Astrocyte of the cerebellum (primary cell): ENCODE data around the gene HPN.

Experiments used
- DNase-seq: peaks from one replicate; pipeline ENCODE4 v3.0.0-alpha.2; 2011; ENCODE audit warnings: low read depth
- H3K4me3 ChIP-seq: 2 replicates; pipeline ENCODE4 v1.5.1; 2011; ENCODE audit warnings: mild to moderate bottlenecking, low read depth, low read length, moderate library complexity
- in situ Hi-C: cut with HindIII; loops from 2 replicates; pipeline ENCODE4 v1.10.0; 2017; ENCODE audit warnings: low sequenced_read_pairs
- TF ChIP-seq, protein P1 (sequence below): IDR thresholded peaks from 2 replicates; pipeline ENCODE4 v1.5.1; 2012; ENCODE audit warnings: low read length, low read depth, moderate library complexity, mild to moderate bottlenecking; ENCODE audit errors: missing control alignments

Gene HPN

DNA sequence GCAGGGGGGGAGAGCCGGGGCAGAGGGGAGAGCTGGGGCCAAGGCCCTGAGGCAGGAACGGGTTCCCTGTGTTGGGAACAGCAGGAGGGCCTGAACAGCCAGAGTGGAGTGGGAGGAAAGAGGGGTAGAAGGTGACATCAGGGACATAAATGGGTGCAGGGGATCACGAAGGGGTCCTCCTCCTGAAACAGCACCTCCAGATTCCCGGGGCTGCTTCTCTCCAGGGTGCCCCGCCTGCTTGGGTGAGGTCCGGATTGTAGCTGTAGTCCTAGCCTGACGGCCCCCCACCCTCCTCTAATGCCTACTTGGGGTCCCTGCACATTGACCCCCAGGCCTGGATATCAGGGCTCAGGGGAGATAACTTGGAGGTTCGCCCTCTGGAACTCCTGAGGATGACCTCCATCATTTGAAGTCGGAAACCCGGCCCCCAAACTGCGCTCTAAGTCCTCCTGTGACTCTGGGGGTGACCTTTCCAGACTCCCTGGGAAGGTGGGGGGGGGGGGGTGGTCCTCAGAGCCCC is 11.7 kb upstream of the HPN start:
- TF ChIP-seq, protein P1, sequence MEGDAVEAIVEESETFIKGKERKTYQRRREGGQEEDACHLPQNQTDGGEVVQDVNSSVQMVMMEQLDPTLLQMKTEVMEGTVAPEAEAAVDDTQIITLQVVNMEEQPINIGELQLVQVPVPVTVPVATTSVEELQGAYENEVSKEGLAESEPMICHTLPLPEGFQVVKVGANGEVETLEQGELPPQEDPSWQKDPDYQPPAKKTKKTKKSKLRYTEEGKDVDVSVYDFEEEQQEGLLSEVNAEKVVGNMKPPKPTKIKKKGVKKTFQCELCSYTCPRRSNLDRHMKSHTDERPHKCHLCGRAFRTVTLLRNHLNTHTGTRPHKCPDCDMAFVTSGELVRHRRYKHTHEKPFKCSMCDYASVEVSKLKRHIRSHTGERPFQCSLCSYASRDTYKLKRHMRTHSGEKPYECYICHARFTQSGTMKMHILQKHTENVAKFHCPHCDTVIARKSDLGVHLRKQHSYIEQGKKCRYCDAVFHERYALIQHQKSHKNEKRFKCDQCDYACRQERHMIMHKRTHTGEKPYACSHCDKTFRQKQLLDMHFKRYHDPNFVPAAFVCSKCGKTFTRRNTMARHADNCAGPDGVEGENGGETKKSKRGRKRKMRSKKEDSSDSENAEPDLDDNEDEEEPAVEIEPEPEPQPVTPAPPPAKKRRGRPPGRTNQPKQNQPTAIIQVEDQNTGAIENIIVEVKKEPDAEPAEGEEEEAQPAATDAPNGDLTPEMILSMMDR, result no peak
- in situ Hi-C loops, result no loop called here
- no peak for DNase-seq
- peak overlapping the region; percentile 32 for H3K4me3 ChIP-seq

DNA sequence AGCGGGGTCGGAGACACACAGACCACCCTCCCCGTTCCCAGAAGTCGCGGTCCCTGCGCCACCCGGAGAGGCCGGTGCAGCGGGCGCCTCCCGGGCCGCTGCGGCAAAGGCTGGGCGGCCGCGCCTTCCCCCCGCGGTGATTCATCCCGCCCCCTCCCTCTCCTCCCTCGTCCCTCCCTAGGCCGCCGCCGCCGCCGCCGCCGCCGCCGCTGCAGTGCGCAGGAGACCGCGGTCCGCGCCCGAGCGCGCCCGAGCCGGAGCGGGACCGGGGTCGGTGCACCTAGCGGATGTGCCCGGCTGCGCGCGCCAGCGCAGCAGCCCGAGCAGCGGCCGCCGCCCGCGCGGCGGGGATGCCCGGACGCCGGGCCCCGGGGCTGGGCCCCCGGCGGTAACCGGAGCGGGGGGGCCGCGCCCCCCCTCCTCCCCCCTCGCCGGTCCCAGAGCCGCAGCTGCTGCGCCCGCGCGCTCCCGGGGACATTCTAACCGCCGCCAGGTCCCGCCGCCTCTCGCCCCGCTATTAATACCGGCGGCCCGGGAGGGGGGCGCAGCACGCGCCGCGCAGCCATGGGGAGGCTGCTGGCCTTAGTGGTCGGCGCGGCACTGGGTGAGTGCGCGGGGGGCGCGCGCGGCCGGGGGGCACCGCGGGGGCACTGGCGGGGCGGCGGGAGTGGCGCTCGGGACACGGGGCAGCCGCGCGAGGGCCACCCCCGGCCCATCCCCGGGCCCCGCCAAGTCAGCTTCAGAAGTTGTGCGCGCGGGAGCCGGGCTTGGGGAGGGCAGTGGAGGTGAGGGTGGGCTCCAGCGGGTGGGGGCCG is 11.1 kb upstream of the HPN start, which contains the start of gene SCN1B:
TSS of gene SCN1B (plus strand) at position 214 of the 815 bp plus-strand sequence. CDS start at position 565, 351 bp downstream.
- H3K4me3 ChIP-seq, result peak within 1 kb of the TSS; percentile 49
- in situ Hi-C loops, result no loop called here
- TF ChIP-seq, protein P1, result no peak
- no peak for DNase-seq

DNA sequence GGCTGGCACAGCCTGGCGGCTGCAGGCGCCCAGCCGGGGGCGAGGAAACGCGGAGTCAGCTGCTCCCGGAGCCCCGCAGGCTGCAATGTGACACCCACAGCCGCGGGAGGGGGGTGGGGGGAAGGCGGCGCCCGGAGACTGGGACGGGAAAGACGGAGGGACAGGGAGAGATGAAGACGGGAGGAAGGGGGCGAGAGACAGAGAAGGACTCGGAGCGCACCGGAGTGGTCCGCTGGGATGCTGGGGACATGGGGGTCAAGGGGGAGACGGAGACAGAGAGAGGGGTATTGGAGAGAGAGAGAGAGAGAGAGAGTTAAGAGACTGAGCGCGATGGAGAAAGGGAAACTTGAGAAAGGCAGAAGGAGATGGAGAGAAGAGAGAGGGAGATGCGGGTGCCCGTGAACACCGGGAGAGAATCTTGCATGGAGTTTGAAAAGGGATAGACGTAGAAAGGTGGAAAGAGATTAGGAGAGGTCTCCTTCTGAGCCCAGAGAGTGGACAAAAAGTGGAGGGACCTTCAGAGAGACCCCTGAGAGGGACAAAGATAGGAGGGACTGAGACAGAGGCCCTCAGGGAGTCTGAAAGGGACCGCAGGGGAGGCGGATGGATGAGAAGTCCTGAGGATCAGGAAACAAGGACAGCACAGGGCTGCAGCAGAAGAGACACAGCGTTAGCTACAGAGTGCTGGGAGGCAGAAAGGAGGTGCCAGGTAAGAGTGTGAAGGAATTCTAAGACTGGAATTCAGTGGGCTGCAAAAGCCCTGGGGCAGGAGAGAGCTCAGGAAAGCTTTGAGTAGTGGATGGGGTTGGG is 10.2 kb upstream of the HPN start:
- in situ Hi-C loops, result no loop called here
- TF ChIP-seq, protein P1, result no peak
- peak overlapping the region; percentile 49 for H3K4me3 ChIP-seq
- no peak for DNase-seq

DNA sequence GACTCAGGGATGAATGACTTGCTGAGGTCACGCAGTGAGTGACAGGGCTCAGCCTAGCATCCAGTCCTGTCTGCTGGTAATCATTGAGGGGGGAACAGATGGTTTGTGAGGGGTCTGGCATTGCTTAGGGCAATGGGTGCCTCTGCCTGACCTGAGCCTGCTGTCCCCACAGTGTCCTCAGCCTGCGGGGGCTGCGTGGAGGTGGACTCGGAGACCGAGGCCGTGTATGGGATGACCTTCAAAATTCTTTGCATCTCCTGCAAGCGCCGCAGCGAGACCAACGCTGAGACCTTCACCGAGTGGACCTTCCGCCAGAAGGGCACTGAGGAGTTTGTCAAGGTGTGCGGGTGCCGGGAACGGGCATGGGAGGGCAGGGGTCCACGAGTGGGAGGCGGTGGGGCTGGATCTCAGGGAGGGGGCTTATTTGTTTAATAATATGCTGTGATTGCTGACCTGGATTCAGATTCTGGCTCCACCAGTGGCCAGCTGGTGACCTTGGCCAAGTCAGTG is 9.1 kb upstream of the HPN start:
- H3K4me3 ChIP-seq, result no peak overlapping the region
- DNase-seq, result no peak
- TF ChIP-seq, protein P1, result no peak
- in situ Hi-C loops, result no loop called here

DNA sequence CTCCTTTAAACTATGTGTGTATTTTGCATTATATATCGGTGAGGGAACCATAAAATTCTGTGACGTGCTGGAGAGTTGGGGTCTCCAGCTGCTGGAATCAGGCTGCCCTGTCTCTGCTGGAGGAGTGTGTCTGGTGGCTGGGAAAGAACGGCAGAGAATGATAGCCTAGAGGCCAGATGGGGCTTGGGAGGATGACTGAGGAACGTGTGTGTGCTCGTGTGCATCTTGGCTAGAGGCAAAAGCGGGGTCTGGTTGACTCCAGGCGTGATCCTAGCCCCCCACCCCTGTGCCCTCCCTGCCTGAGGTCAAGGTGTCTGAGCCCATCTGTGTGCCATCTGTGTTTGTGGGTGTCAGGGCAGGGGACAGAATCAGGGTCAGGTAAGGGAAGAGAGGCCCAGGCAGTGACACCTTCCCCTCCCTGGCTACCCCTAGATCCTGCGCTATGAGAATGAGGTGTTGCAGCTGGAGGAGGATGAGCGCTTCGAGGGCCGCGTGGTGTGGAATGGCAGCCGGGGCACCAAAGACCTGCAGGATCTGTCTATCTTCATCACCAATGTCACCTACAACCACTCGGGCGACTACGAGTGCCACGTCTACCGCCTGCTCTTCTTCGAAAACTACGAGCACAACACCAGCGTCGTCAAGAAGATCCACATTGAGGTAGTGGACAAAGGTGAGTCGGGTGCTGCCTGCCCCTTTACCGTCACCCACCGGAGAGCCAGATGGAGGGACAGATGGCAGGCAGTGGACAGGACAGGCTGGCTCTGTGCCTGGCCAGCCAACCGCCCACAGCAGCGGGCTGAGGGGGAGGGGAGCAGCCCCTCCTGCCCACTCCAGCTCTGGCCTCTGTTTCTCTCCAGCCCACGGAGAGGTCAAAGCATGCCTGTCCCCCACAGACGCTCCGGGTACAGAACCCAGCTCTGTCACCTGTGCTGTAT is 8.2 kb upstream of the HPN start:
- TF ChIP-seq, protein P1, result no peak
- in situ Hi-C loops, result no loop called here

DNA sequence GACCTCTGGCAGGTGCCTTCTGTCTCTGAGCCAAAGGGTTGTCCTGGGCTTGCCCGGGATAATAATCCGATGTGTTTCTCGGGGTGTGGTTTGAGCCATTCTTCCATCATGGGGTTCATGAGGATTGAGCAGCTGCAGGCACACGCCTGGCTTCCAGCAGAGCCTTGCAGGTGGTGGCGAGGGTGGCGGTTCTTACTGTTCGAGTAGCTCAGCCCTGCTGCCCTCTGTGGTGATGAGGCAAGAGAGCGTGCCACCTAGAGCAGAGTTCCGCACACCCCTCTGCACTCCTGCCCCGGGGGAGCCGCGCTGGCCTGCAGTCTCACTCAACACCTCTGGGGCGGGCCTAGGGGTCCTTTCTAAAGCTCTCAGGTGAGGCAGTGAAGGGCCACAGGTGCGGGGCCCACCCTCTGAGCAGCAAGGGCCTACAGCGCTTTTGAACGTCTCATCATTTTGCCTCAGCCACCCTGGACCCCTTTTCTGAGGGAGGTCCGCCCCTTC is 7.5 kb upstream of the HPN start:
- TF ChIP-seq, protein P1, result no peak
- no peak overlapping the region for H3K4me3 ChIP-seq
- DNase-seq, result no peak
- in situ Hi-C loops, result no loop called here

More for the DNA sequence above, 8.2 kb upstream of the HPN start:
- no peak overlapping the region for H3K4me3 ChIP-seq
- DNase-seq, result no peak
